Tibial artery (tissue), 4 donors: ENCODE results near the gene VTCN1.

Experiments
- DNase-seq, 2 donors: peaks; one replicate each; pipeline ENCODE4 v3.0.0-alpha.2; 2019
- H3K27ac ChIP-seq, 2 donors: fragments of 200-600 bp; sonication (generic) in 1 of 2; 1 replicate in 1 of 2; 2 replicates in 1 of 2; pipeline ENCODE4 v1.5.1; 2018 to 2019; ENCODE audit warnings: mild to moderate bottlenecking in 1 of 2
- H3K27me3 ChIP-seq, 2 donors: fragments of 200-600 bp; sonication (generic) in 1 of 2; one replicate each; pipeline versions ENCODE4 v1.5.1 to v1.6.0; 2016 to 2019
- H3K36me3 ChIP-seq, 3 donors: fragments of 200-600 bp; sonication (generic) in 2 of 3; one replicate each; pipeline ENCODE4 v1.5.1; 2016 to 2019; ENCODE audit warnings: mild to moderate bottlenecking in 2 of 3
- H3K4me1 ChIP-seq, 4 donors: fragments of 200-600 bp; sonication (generic) in 2 of 4; 1 replicate in 3 of 4; 2 replicates in 1 of 4; pipeline ENCODE4 v1.5.1; 2016 to 2019
- H3K4me3 ChIP-seq, 2 donors: fragments of 200-600 bp; sonication (generic) in 1 of 2; 1 replicate in 1 of 2; 2 replicates in 1 of 2; pipeline ENCODE4 v1.5.1; 2018 to 2019; ENCODE audit warnings: mild to moderate bottlenecking in 2 of 2
- H3K9me3 ChIP-seq, 3 donors: fragments of 200-600 bp; sonication (generic) in 1 of 3; one replicate each; pipeline ENCODE4 v1.5.1; 2016 to 2019
- CTCF ChIP-seq, 2 experiments: fragments of 200-600 bp in 1 of 2; fragments of 450-650 bp in 1 of 2; IDR thresholded peaks; one replicate each; pipeline ENCODE4 v1.5.1; 2017 to 2019; ENCODE audit warnings: antibody characterized with exemption in 2 of 2, mild to moderate bottlenecking in 1 of 2, moderate library complexity in 1 of 2
- intact Hi-C: fragments of 100-400 bp; cut with DNase I; formaldehyde crosslinking; loops from one replicate; pipeline ENCODE4 v1.15.0; 2023; ENCODE audit warnings: low total_unique reads

Gene VTCN1

GRCh38 chr1:117096951-117097408, 113.7 kb downstream of the VTCN1 start:
- intact Hi-C loops = no loop called here
- H3K4me1 ChIP-seq = peaks cover 0 to 43% (median 4%) of the 10 kb centered on the region in 4 donors
- no peak for TF ChIP-seq CTCF (IDR thresholded peaks at IDR 0.05)
- no peaks in the 10 kb centered on the region for H3K9me3 ChIP-seq
- no peaks in the 10 kb centered on the region for H3K27me3 ChIP-seq
- no peak for DNase-seq
- peaks cover 0 to 22% (median 5%) of the 10 kb centered on the region in 3 donors for H3K36me3 ChIP-seq
- no peak overlapping the region for H3K4me3 ChIP-seq
- no peak overlapping the region for H3K27ac ChIP-seq

- no peak overlapping the region for H3K4me3 ChIP-seq
- no peaks in the 10 kb centered on the region for H3K9me3 ChIP-seq
- peaks cover 0 to 21% (median 0%) of the 10 kb centered on the region in 3 donors for H3K36me3 ChIP-seq
- peaks cover 0 to 43% (median 4%) of the 10 kb centered on the region in 4 donors for H3K4me1 ChIP-seq
- DNase-seq = no peak
- no peaks in the 10 kb centered on the region for H3K27me3 ChIP-seq
- intact Hi-C loops = no loop called here
- peak overlapping the region; percentile 63 to 72 for H3K27ac ChIP-seq
- TF ChIP-seq CTCF (IDR thresholded peaks at IDR 0.05) = no peak
Measured at GRCh38 chr1:117094841-117095604, 115.7 kb downstream of the VTCN1 start.

- Histone ChIP-seq H3K36me3 (peaks cover 0 to 24% (median 0%) of the 10 kb centered on the region in 3 donors), H3K9me3 (no peaks in the 10 kb centered on the region), H3K4me1 (peaks cover 0 to 43% (median 4%) of the 10 kb centered on the region in 4 donors), H3K4me3 (no peak overlapping the region), H3K27me3 (no peaks in the 10 kb centered on the region), H3K27ac (peak overlapping the region; percentile 63 to 72)
- no peak for DNase-seq
- peak; percentile 19 to 22 for TF ChIP-seq CTCF (IDR thresholded peaks at IDR 0.05)
- intact Hi-C loops = no loop called here
Measured at GRCh38 chr1:117093870-117094621, 116.7 kb downstream of the VTCN1 start.
